IgD-negative memory B cell (primary cell): ENCODE data around the gene AK1. TPM values are rescaled to one million over a fixed set of nuclear protein-coding genes. Genes with fewer than 3 reads are reported as not detected.
A peak's percentile ranks its signal among the peaks of the same experiment; 100 is the strongest.
"Not testable (repeated sequence)": the region's sequence is repeated elsewhere in the genome, so short reads cannot be mapped to it uniquely, and the experiment has no call there.

Experiments used
- H3K27ac Mint-ChIP-seq, 3 donors: one replicate each; pipeline ENCODE4 v1.8.0; 2020 to 2022; ENCODE audit warnings: mild to moderate bottlenecking in 3 of 3, mixed read lengths in 3 of 3, moderate library complexity in 1 of 3
- H3K27me3 Mint-ChIP-seq: one replicate; pipeline ENCODE4 v1.8.0; 2021; ENCODE audit warnings: mixed read lengths
- H3K36me3 Mint-ChIP-seq: one replicate; pipeline ENCODE4 v1.8.0; 2020; ENCODE audit warnings: mild to moderate bottlenecking, mixed read lengths
- H3K4me1 Mint-ChIP-seq, 3 donors: one replicate each; pipeline ENCODE4 v1.8.0; 2020 to 2022; ENCODE audit warnings: mixed read lengths in 3 of 3, mild to moderate bottlenecking in 1 of 3
- H3K4me3 Mint-ChIP-seq, 4 donors: one replicate each; pipeline ENCODE4 v1.8.0; 2020 to 2022; ENCODE audit warnings: mild to moderate bottlenecking in 4 of 4, mixed read lengths in 4 of 4, moderate library complexity in 3 of 4
- H3K9me3 Mint-ChIP-seq, 3 donors: one replicate each; pipeline ENCODE4 v1.8.0; 2020 to 2021; ENCODE audit warnings: mixed read lengths in 3 of 3, mild to moderate bottlenecking in 1 of 3
- polyA plus RNA-seq: library from polyadenylated mRNA; unstranded; fragments of 300-500 nt; fragmentation: Illumina TruSeq; gene quantifications from one replicate; pipeline ENCODE4 v1.2.3, GENCODE V29; 2021

AK1 gene
- polyA plus RNA-seq, 1 donor from 2014 or later: 0.10 TPM

GRCh38 chr9:127883959-127884358 lies 6.5 kb upstream of the AK1 start:
- peaks cover 5 to 8% (median 7%) of the 10 kb centered on the region in 3 donors for H3K4me1 Mint-ChIP-seq
- no peaks in the 10 kb centered on the region for H3K9me3 Mint-ChIP-seq
- H3K27me3 Mint-ChIP-seq: no peaks in the 10 kb centered on the region
- H3K36me3 Mint-ChIP-seq: no peaks in the 10 kb centered on the region
- peak overlapping the region in 1 of 3 donors; percentile 43 for H3K27ac Mint-ChIP-seq
- H3K4me3 Mint-ChIP-seq: no peak overlapping the region

GRCh38 chr9:127881715-127882114 lies 4.2 kb upstream of the AK1 start:
- peaks cover 11 to 17% (median 17%) of the 10 kb centered on the region in 3 donors for H3K4me1 Mint-ChIP-seq
- H3K4me3 Mint-ChIP-seq, H3K9me3 Mint-ChIP-seq, H3K36me3 Mint-ChIP-seq, H3K27ac Mint-ChIP-seq, H3K27me3 Mint-ChIP-seq: not testable (repeated sequence)

- Mint-ChIP-seq H3K36me3 (no peaks in the 10 kb centered on the region), H3K4me1 (peaks cover 11 to 17% (median 17%) of the 10 kb centered on the region in 3 donors), H3K27me3 (peaks cover 10% of the 10 kb centered on the region), H3K9me3 (no peaks in the 10 kb centered on the region), H3K4me3 (peak overlapping the region in 3 of 4 donors; percentile 28 to 81 (median 65)), H3K27ac (peak overlapping the region in 1 of 3 donors; percentile 26)
Observed at GRCh38 chr9:127880143-127880542, 2.7 kb upstream of the AK1 start.

GRCh38 chr9:127878652-127879390 lies 1.3 kb upstream of the AK1 start:
- Mint-ChIP-seq H3K36me3 (no peaks in the 10 kb centered on the region), H3K27ac (peak overlapping the region in 1 of 3 donors; percentile 75), H3K27me3 (peaks cover 10% of the 10 kb centered on the region), H3K4me1 (peaks cover 11 to 17% (median 14%) of the 10 kb centered on the region in 3 donors), H3K4me3 (peak overlapping the region; percentile 4 to 79 (median 38)), H3K9me3 (no peaks in the 10 kb centered on the region)

GRCh38 chr9:127878001-127878651 lies 651 bp upstream of the AK1 start:
- Mint-ChIP-seq H3K27ac (peak overlapping the region in 1 of 3 donors; percentile 75), H3K27me3 (peaks cover 10% of the 10 kb centered on the region), H3K4me1 (peaks cover 11 to 17% (median 14%) of the 10 kb centered on the region in 3 donors), H3K4me3 (peak overlapping the region in 2 of 4 donors; percentile 45 to 82), H3K9me3 (no peaks in the 10 kb centered on the region), H3K36me3 (no peaks in the 10 kb centered on the region)

- no peaks in the 10 kb centered on the region for H3K9me3 Mint-ChIP-seq
- peaks cover 11 to 17% (median 14%) of the 10 kb centered on the region in 3 donors for H3K4me1 Mint-ChIP-seq
- H3K4me3 Mint-ChIP-seq: peak overlapping the region in 3 of 4 donors; percentile 37 to 79 (median 46)
- no peaks in the 10 kb centered on the region for H3K36me3 Mint-ChIP-seq
- peaks cover 10% of the 10 kb centered on the region for H3K27me3 Mint-ChIP-seq
- H3K27ac Mint-ChIP-seq: peak overlapping the region in 1 of 3 donors; percentile 13
Observed at GRCh38 chr9:127876764-127877562, 512 bp downstream of the AK1 start.

GRCh38 chr9:127876026-127876763 lies 1.3 kb downstream of the AK1 start:
- Mint-ChIP-seq H3K27ac (no peak overlapping the region), H3K4me1 (peaks cover 11 to 15% (median 14%) of the 10 kb centered on the region in 3 donors), H3K9me3 (no peaks in the 10 kb centered on the region), H3K36me3 (no peaks in the 10 kb centered on the region), H3K4me3 (peak overlapping the region in 1 of 4 donors; percentile 9), H3K27me3 (peaks cover 10% of the 10 kb centered on the region)

- peak overlapping the region in 1 of 4 donors; percentile 27 for H3K4me3 Mint-ChIP-seq
- H3K9me3 Mint-ChIP-seq: no peaks in the 10 kb centered on the region
- H3K36me3 Mint-ChIP-seq: no peaks in the 10 kb centered on the region
- peaks cover 10% of the 10 kb centered on the region for H3K27me3 Mint-ChIP-seq
- H3K27ac Mint-ChIP-seq: no peak overlapping the region
- H3K4me1 Mint-ChIP-seq: peaks cover 11 to 14% (median 13%) of the 10 kb centered on the region in 3 donors
Observed at GRCh38 chr9:127875306-127875966, 2.0 kb downstream of the AK1 start.

GRCh38 chr9:127874301-127875221 lies 2.9 kb downstream of the AK1 start:
- H3K4me3 Mint-ChIP-seq: peak overlapping the region in 1 of 4 donors; percentile 65
- no peak overlapping the region for H3K27ac Mint-ChIP-seq
- H3K27me3 Mint-ChIP-seq: peaks cover 10% of the 10 kb centered on the region
- no peaks in the 10 kb centered on the region for H3K36me3 Mint-ChIP-seq
- H3K9me3 Mint-ChIP-seq: no peaks in the 10 kb centered on the region
- peaks cover 9 to 13% (median 12%) of the 10 kb centered on the region in 3 donors for H3K4me1 Mint-ChIP-seq

- Mint-ChIP-seq H3K27me3 (peaks cover 10% of the 10 kb centered on the region), H3K27ac (no peak overlapping the region), H3K9me3 (no peaks in the 10 kb centered on the region), H3K4me1 (peaks cover 6 to 10% (median 9%) of the 10 kb centered on the region in 3 donors), H3K4me3 (no peak overlapping the region), H3K36me3 (no peaks in the 10 kb centered on the region)
Observed at GRCh38 chr9:127873886-127874285, 3.6 kb downstream of the AK1 start.

- H3K27me3 Mint-ChIP-seq: peaks cover 10% of the 10 kb centered on the region
- no peaks in the 10 kb centered on the region for H3K36me3 Mint-ChIP-seq
- no peaks in the 10 kb centered on the region for H3K9me3 Mint-ChIP-seq
- no peak overlapping the region for H3K4me3 Mint-ChIP-seq
- peaks cover 3 to 7% (median 6%) of the 10 kb centered on the region in 3 donors for H3K4me1 Mint-ChIP-seq
- H3K27ac Mint-ChIP-seq: no peak overlapping the region
Observed at GRCh38 chr9:127873223-127873691, 4.2 kb downstream of the AK1 start.

- Mint-ChIP-seq H3K4me1 (peaks cover 1 to 4% (median 4%) of the 10 kb centered on the region in 3 donors), H3K9me3 (no peaks in the 10 kb centered on the region), H3K4me3 (no peak overlapping the region), H3K36me3 (no peaks in the 10 kb centered on the region), H3K27me3 (peaks cover 8% of the 10 kb centered on the region), H3K27ac (no peak overlapping the region)
Observed at GRCh38 chr9:127872369-127873222, 4.9 kb downstream of the AK1 start.
